Measurements from ENCODE around the gene CADM1. TPM values are rescaled to one million over a fixed set of nuclear protein-coding genes. Genes with fewer than 3 reads are reported as not detected.

Gene CADM1
- total RNA-seq, 4 donors from 2014 or later = 89.9 to 351 (median 235) TPM

DNA sequence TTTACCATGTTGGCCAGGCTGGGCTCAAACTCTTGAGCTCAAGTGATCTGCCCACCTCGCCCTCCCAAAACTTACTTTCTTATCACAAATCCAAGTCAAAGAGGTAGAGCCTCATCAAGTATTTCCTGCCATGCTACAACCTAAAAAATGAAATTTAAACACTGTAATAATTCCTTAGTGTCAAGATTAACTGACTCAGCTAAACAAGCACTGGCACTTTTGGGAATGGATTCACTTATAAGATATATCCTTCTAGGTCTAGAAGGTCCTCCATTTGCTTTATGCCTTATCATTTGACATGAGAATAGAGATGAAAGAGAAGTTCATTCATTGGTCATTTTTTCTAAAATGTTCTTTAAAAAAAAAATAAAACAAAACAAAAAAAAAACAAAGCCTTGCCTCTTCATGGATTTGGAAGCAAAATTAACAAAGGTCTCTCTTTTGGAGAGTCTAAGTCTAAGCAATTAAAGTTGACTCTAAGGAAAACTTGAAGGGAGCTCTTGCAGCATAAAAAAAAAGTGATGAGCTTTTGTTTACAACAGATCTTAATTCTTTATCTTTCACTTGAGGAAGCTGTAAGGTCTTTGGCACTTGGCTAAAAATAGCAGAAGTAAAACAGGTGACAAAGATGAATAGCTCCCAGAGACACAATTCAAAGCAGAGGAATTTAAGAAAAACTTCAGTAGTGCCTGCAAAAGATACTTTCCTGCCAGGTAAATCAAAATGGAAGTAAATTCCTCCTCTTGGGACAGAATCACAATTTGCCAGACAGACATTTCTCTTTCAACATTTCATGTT is 50.3 kb downstream of the CADM1 start:
- Histone ChIP-seq H3K27ac (no peak overlapping the region), H3K9me3 (no peaks in the 10 kb centered on the region), H3K4me3 (replicated peaks in 1 of 3) (no peak overlapping the region), H3K27me3 (no peaks in the 10 kb centered on the region), H3K4me1 (peaks cover 0 to 5% of the 10 kb centered on the region in 2 donors), H3K36me3 (no peaks in the 10 kb centered on the region)
- TF ChIP-seq POLR2A (IDR thresholded peaks at IDR 0.05) = no peak
- TF ChIP-seq, protein P1, sequence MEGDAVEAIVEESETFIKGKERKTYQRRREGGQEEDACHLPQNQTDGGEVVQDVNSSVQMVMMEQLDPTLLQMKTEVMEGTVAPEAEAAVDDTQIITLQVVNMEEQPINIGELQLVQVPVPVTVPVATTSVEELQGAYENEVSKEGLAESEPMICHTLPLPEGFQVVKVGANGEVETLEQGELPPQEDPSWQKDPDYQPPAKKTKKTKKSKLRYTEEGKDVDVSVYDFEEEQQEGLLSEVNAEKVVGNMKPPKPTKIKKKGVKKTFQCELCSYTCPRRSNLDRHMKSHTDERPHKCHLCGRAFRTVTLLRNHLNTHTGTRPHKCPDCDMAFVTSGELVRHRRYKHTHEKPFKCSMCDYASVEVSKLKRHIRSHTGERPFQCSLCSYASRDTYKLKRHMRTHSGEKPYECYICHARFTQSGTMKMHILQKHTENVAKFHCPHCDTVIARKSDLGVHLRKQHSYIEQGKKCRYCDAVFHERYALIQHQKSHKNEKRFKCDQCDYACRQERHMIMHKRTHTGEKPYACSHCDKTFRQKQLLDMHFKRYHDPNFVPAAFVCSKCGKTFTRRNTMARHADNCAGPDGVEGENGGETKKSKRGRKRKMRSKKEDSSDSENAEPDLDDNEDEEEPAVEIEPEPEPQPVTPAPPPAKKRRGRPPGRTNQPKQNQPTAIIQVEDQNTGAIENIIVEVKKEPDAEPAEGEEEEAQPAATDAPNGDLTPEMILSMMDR (IDR thresholded peaks at IDR 0.05) = no peak
- WGBS, 2 donors = 94 to 100% methylated on average over 1 of the region's 1 CpG
- DNase-seq = no peak
- intact Hi-C loops (cut with DNase I) = no loop called here

DNA sequence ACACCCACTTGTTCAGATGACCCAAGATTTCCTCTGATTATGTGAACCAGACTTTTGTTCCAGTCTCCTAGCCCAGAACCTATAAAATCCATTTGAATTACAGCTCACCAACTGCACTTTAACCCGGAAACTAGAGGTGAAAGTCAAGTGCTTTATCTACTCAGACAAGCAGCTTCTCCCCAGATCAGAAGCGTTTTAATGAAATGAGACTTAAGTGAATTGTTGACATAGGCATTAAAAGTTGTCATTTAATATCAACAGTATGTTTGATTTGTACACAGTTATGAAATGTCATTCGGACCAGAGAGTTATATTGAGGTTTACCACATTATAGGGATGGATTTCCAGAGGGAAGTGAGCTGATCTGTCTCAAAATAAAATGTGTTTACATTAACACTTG is 52.0 kb downstream of the CADM1 start:
- Histone ChIP-seq H3K4me1 (peaks cover 0 to 5% of the 10 kb centered on the region in 2 donors), H3K36me3 (no peaks in the 10 kb centered on the region), H3K4me3 (replicated peaks in 1 of 3) (no peak overlapping the region), H3K9me3 (no peaks in the 10 kb centered on the region), H3K27me3 (no peaks in the 10 kb centered on the region), H3K27ac (no peak overlapping the region)
- DNase-seq = no peak
- TF ChIP-seq POLR2A (IDR thresholded peaks at IDR 0.05) = no peak
- TF ChIP-seq, protein P1 (IDR thresholded peaks at IDR 0.05) = no peak
- intact Hi-C loops (cut with DNase I) = no loop called here
- 68 to 77% methylated on average over 3 of the region's 3 CpGs for WGBS, 2 donors

DNA sequence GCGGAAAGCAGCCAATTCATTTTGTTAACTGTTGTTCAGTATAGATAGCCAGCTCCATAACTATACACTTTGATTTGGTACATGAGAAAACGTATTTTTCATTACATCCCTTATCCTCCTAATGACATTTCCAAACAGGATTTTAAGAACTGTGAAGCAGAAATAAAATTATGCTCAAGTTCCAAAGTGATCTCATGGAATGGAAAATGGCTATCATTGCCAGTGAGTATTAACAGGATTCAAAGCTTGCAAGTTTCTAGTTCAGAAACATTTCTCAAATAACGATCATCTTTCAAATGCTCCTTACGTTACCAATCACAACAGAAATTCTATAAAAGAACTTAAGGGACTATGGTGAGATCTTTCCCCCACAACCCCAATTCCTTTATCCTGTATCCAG is 53.7 kb downstream of the CADM1 start:
- Histone ChIP-seq H3K4me1 (no peaks in the 10 kb centered on the region), H3K9me3 (no peaks in the 10 kb centered on the region), H3K4me3 (replicated peaks in 1 of 3) (no peak overlapping the region), H3K27ac (no peak overlapping the region), H3K36me3 (no peaks in the 10 kb centered on the region), H3K27me3 (no peaks in the 10 kb centered on the region)
- DNase-seq = no peak
- intact Hi-C loops (cut with DNase I) = no loop called here
- TF ChIP-seq POLR2A (IDR thresholded peaks at IDR 0.05) = no peak
- TF ChIP-seq, protein P1 (IDR thresholded peaks at IDR 0.05) = no peak
- WGBS, 2 donors = 82 to 91% methylated on average over 4 of the region's 4 CpGs

DNA sequence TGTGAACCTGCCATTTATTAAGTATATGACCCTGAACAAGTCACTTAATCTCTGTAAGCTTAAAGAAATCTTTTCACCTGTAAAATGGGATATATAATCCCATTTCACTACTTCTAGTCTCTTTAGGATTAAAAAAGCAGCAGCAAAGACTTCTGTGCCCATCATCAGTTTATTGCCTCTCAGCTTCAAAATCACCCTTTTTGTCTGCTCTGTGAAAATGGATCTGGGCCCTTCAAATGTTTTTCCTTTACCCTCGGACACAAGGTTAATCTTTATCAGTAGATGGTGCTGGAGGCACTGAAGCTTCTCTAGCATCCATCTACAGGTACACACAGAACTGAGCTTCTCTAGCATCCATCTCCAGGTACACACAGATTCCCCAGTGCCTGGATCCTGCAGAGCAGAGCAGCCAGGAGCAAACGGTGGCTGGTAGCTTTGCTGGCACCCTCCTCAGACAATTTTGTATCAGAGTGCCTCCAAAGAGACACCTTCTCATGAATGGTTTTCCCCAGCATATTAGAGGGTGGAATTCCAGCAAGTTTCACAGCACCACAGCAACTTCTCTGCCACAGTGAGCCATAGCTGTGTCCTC is 56.8 kb downstream of the CADM1 start:
- no peak overlapping the region for H3K27ac ChIP-seq
- intact Hi-C loops (cut with DNase I) = no loop called here
- no peak for TF ChIP-seq POLR2A (IDR thresholded peaks at IDR 0.05)
- TF ChIP-seq, protein P1 (IDR thresholded peaks at IDR 0.05) = no peak
- no peak overlapping the region for H3K4me3 ChIP-seq (replicated peaks in 1 of 3)
- peaks cover 4 to 6% of the 10 kb centered on the region in 2 donors for H3K4me1 ChIP-seq
- no peak for DNase-seq
- WGBS, 2 donors = 93 to 94% methylated on average over 2 of the region's 2 CpGs
- H3K9me3 ChIP-seq = no peaks in the 10 kb centered on the region
- no peaks in the 10 kb centered on the region for H3K27me3 ChIP-seq
- no peaks in the 10 kb centered on the region for H3K36me3 ChIP-seq

DNA sequence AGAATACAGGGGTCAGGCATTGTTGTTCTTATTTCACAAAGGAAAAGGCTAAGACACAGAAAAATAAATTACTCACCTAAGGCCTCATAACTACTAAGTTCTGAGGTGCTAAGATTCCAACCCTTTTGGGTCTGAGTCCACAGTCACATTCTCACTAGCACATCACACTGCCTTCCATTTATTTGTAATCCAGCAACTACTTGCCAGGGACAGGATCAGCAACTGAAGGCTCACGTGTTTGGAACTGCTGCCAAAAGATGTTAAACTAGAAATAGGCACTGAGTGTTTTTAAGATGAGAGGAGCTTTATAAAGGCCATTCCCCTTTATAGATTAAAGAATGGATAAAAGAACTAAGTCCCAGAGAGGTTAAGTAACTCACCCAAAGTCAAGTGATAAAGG is 58.0 kb downstream of the CADM1 start:
- no peak overlapping the region for H3K27ac ChIP-seq
- no peak overlapping the region for H3K4me3 ChIP-seq (replicated peaks in 1 of 3)
- H3K9me3 ChIP-seq = no peaks in the 10 kb centered on the region
- H3K36me3 ChIP-seq = no peaks in the 10 kb centered on the region
- intact Hi-C loops (cut with DNase I) = no loop called here
- H3K4me1 ChIP-seq = peaks cover 4 to 6% of the 10 kb centered on the region in 2 donors
- no peak for TF ChIP-seq POLR2A (IDR thresholded peaks at IDR 0.05)
- TF ChIP-seq, protein P1 (IDR thresholded peaks at IDR 0.05) = no peak
- DNase-seq = no peak
- no peaks in the 10 kb centered on the region for H3K27me3 ChIP-seq
- WGBS, 2 donors = 47 to 60% methylated on average over 1 of the region's 1 CpG
